Lower leg skin (tissue), 4 donors: ENCODE results near the gene ST8SIA5. TPM values are rescaled to one million over a fixed set of nuclear protein-coding genes. Genes with fewer than 3 reads are reported as not detected.
"Not testable (repeated sequence)": the region's sequence is repeated elsewhere in the genome, so short reads cannot be mapped to it uniquely, and the experiment has no call there.

ENCODE experiments used
- DNase-seq, 2 donors: peaks; one replicate each; pipeline ENCODE4 v3.0.0-alpha.2; 2019; ENCODE audit warnings: low spot score in 2 of 2
- H3K4me3 ChIP-seq: fragments of 200-600 bp; sonication (generic); 2 replicates; pipeline ENCODE4 v1.5.1; 2017; ENCODE audit warnings: mild to moderate bottlenecking, low read depth; ENCODE audit not compliant: poor library complexity, severe bottlenecking
- POLR2A ChIP-seq, 2 donors: fragments of 450-650 bp; IDR thresholded peaks; one replicate each; pipeline ENCODE4 v1.6.1; 2016 to 2017; ENCODE audit warnings: antibody characterized with exemption in 2 of 2, mild to moderate bottlenecking in 1 of 2, moderate library complexity in 1 of 2
- WGBS, 2 donors: methylation state at CpG; one replicate each; pipeline ENCODE4 v1.1.5; 2018; 5-methylcytosine and 5-hydroxymethylcytosine counted together
- intact Hi-C: fragments of 100-400 bp; cut with DNase I; formaldehyde crosslinking; loops from one replicate; pipeline ENCODE4 v1.15.0; 2023; ENCODE audit warnings: low total_unique reads
- total RNA-seq, 4 donors: library from RNA; depleted of rRNA; stranded (reverse); fragments of >200 nt; gene quantifications; one replicate each; pipeline ENCODE4 v1.1.0, GENCODE V29; 2016
- TF ChIP-seq, protein P1 (sequence below), 3 donors: fragments of 450-650 bp; IDR thresholded peaks; one replicate each; pipeline ENCODE4 v1.5.1; 2016; ENCODE audit warnings: antibody characterized with exemption in 3 of 3, mild to moderate bottlenecking in 3 of 3, moderate library complexity in 2 of 3

ST8SIA5 gene
- not detected for total RNA-seq

GRCh38 chr18:46756559-46757201 is at the start of gene ST8SIA5:
ST8SIA5 (minus strand) TSS chr18:46757053; CDS start chr18:46756508, 545 bp downstream.
- TF ChIP-seq, protein P1, sequence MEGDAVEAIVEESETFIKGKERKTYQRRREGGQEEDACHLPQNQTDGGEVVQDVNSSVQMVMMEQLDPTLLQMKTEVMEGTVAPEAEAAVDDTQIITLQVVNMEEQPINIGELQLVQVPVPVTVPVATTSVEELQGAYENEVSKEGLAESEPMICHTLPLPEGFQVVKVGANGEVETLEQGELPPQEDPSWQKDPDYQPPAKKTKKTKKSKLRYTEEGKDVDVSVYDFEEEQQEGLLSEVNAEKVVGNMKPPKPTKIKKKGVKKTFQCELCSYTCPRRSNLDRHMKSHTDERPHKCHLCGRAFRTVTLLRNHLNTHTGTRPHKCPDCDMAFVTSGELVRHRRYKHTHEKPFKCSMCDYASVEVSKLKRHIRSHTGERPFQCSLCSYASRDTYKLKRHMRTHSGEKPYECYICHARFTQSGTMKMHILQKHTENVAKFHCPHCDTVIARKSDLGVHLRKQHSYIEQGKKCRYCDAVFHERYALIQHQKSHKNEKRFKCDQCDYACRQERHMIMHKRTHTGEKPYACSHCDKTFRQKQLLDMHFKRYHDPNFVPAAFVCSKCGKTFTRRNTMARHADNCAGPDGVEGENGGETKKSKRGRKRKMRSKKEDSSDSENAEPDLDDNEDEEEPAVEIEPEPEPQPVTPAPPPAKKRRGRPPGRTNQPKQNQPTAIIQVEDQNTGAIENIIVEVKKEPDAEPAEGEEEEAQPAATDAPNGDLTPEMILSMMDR (IDR thresholded peaks at IDR 0.05), result no peak
- TF ChIP-seq POLR2A (IDR thresholded peaks at IDR 0.05), result no peak
- no peak for DNase-seq
- H3K4me3 ChIP-seq, result no peak within 1 kb of the TSS
- intact Hi-C loops, result no loop called here
- 3% methylated on average over 38 to 45 of the region's 74 CpGs for WGBS, 2 donors

DNA sequence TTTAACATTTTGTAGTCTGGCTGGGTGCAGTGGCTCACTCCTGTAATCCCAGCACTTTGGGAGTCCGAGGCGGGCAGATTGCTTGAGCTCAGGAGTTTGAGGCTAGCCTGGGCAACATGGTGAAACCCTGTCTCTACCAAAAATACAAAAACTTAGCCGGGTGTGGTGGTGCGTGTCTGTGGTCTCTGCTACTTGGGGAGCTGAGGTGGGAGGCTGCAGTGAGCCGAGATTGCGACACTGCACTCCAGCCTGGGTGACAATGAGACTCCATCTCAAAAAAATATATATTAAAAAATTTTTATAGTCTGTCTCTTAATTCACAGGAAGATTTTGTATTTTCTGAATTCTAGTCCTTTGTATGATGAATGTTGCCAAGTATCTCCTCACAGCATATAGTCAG is 39.1 kb upstream of the ST8SIA5 start:
- DNase-seq, H3K4me3 ChIP-seq, intact Hi-C loops: not testable (repeated sequence)
- WGBS, 2 donors, result 92 to 94% methylated on average over 6 of the region's 6 CpGs

DNA sequence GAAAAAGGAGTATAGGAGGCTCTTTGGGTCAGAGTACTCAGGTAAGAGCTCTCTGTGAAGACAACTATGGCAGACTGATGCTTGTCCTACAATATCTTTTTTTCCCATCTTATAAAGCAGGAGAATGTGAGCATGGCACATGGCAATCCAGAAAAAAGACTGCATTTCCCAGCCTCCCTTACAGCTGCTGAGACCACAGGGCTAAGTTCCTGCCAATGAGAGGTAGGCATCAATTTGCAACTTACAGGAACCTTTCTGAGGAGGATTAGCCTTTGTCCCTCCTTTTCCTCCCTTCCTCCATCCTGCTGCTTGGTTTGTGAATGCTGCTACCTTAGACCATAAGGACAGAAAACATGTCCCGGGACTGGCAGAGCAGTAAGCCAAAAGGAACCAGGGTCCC is 37.8 kb upstream of the ST8SIA5 start:
- TF ChIP-seq POLR2A (IDR thresholded peaks at IDR 0.05), result no peak
- TF ChIP-seq, protein P1 (IDR thresholded peaks at IDR 0.05), result no peak
- no peak for DNase-seq
- intact Hi-C loops, result no loop called here
- WGBS, 2 donors, result 71 to 79% methylated on average over 1 of the region's 1 CpG
- no peak overlapping the region for H3K4me3 ChIP-seq

- DNase-seq, result no peak
- no peak overlapping the region for H3K4me3 ChIP-seq
- 53 to 61% methylated on average over 3 of the region's 3 CpGs for WGBS, 2 donors
- intact Hi-C loops, result no loop called here
- no peak for TF ChIP-seq POLR2A (IDR thresholded peaks at IDR 0.05)
- TF ChIP-seq, protein P1 (IDR thresholded peaks at IDR 0.05), result no peak
Observed at GRCh38 chr18:46793565-46793964, 36.7 kb upstream of the ST8SIA5 start.

- no peak overlapping the region for H3K4me3 ChIP-seq
- no peak for TF ChIP-seq POLR2A (IDR thresholded peaks at IDR 0.05)
- TF ChIP-seq, protein P1 (IDR thresholded peaks at IDR 0.05), result no peak
- DNase-seq, result no peak
- 84 to 89% methylated on average over 4 of the region's 4 CpGs for WGBS, 2 donors
- intact Hi-C loops, result no loop called here
Observed at GRCh38 chr18:46789088-46789487, 32.2 kb upstream of the ST8SIA5 start.

DNA sequence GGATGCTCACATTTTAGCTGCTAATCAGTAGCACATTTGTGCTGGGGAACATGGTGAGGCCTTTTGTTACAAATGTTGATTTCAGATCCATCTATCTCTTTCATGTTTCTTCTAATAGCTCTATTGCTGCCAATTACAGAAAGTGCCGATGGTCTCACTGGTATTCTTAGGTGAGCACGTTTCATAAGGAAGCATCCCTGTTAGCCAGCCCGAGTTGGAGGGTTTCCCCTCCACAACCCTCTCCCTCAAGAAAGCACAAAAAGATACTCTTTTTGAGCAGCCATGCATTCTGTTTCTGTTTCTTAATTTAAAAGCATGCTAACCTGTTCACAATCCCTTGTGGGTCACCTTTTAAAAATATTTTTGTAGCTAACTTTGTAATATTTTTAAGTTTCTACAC is 30.8 kb upstream of the ST8SIA5 start:
- WGBS, 2 donors, result 65 to 66% methylated on average over 3 of the region's 3 CpGs
- intact Hi-C loops, result no loop called here
- no peak overlapping the region for H3K4me3 ChIP-seq

More for the DNA sequence above, 30.8 kb upstream of the ST8SIA5 start:
- TF ChIP-seq, protein P1 (IDR thresholded peaks at IDR 0.05), result no peak
- no peak for TF ChIP-seq POLR2A (IDR thresholded peaks at IDR 0.05)
- no peak for DNase-seq
